Measurements from ENCODE around the gene CDC6.

Gene CDC6

GRCh38 chr17:40327244-40327729, 39.6 kb downstream of the CDC6 start:
- Histone ChIP-seq H3K27ac (ENCODE audit: low read depth, low read length) (no peak overlapping the region), H3K4me1 (ENCODE audit: control insufficient read depth, insufficient read depth, low read length) (peaks cover 13% of the 10 kb centered on the region), H3K36me3 (ENCODE audit: control insufficient read depth, insufficient read depth, low read length) (peaks cover 7% of the 10 kb centered on the region; the same call in 1 of the 2 replicates), H3K27me3 (ENCODE audit: control insufficient read depth, insufficient read depth, low read length) (no peaks in the 10 kb centered on the region), H3K9me3 (ENCODE audit: control insufficient read depth, insufficient read depth, low read length) (no peaks in the 10 kb centered on the region), H3K4me3 (ENCODE audit: low read depth, low read length) (no peak overlapping the region), H3K9ac (ENCODE audit: low read depth, low read length) (no peak overlapping the region)

DNA sequence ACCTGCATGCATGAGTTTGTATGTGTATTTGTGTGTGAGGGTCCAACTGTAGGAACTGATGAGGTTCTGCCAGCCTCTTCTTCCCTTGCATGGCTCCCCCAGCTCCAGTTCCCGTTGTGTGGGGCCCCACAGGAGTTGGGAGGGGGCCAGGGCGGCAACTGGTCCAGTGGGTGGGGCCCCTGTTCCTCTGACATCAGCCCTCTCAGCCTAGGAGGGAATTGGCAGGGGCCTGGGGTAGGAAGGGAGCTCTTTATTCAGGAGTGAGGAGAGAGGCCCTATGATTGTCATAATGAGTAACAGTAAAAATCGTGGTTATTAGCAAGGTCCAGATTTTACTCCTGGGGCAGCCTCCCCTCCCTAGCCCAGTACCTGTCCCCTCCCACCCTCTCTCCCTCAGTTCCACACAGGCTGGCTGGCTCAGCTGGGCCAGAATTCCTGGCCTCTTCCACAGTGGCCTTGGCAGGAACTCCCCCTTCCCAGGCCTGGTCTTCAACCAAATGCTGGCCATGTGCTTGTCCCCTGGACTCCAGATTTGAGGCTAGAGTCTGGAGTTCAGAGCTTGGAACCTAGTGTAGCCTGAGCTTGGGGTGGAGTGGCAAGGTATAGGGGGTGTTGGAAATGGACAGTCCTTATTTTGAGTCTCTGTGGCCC, 40.2 kb downstream of the CDC6 start:
- no peak overlapping the region for H3K9ac ChIP-seq (ENCODE audit: low read depth, low read length)
- no peak overlapping the region for H3K27ac ChIP-seq (ENCODE audit: low read depth, low read length)
- no peak overlapping the region for H3K4me3 ChIP-seq (ENCODE audit: low read depth, low read length)
- peaks cover 7% of the 10 kb centered on the region for H3K4me1 ChIP-seq (ENCODE audit: control insufficient read depth, insufficient read depth, low read length)
- no peaks in the 10 kb centered on the region for H3K9me3 ChIP-seq (ENCODE audit: control insufficient read depth, insufficient read depth, low read length)
- no peaks in the 10 kb centered on the region for H3K27me3 ChIP-seq (ENCODE audit: control insufficient read depth, insufficient read depth, low read length)
- peaks cover 7% of the 10 kb centered on the region; the same call in 1 of the 2 replicates for H3K36me3 ChIP-seq (ENCODE audit: control insufficient read depth, insufficient read depth, low read length)

DNA sequence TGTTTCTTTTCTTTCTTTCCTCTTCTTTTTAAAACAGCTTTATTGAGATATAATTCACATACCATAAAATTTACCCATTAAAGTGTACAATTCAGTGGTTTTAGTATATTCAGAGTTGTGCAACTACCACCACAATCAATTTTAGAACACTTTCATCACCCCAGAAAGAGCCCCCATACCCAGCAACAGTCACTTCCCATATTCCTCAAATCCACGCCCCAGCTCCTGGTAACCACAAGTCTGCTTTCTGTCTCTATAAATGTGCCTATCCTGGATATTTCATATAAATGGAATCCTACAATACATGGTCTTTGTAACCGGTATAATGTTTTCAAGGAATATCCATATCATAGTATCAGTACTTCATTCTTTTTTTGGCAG, 40.7 kb downstream of the CDC6 start:
- no peak overlapping the region for H3K9ac ChIP-seq (ENCODE audit: low read depth, low read length)
- H3K9me3 ChIP-seq (ENCODE audit: control insufficient read depth, insufficient read depth, low read length), result no peaks in the 10 kb centered on the region
- H3K4me1 ChIP-seq (ENCODE audit: control insufficient read depth, insufficient read depth, low read length), result peaks cover 3% of the 10 kb centered on the region; the same call in 1 of the 2 replicates
- no peak overlapping the region for H3K27ac ChIP-seq (ENCODE audit: low read depth, low read length)
- H3K4me3 ChIP-seq (ENCODE audit: low read depth, low read length), result no peak overlapping the region
- H3K36me3 ChIP-seq (ENCODE audit: control insufficient read depth, insufficient read depth, low read length), result peaks cover 7% of the 10 kb centered on the region; the same call in 1 of the 2 replicates
- H3K27me3 ChIP-seq (ENCODE audit: control insufficient read depth, insufficient read depth, low read length), result no peaks in the 10 kb centered on the region

DNA sequence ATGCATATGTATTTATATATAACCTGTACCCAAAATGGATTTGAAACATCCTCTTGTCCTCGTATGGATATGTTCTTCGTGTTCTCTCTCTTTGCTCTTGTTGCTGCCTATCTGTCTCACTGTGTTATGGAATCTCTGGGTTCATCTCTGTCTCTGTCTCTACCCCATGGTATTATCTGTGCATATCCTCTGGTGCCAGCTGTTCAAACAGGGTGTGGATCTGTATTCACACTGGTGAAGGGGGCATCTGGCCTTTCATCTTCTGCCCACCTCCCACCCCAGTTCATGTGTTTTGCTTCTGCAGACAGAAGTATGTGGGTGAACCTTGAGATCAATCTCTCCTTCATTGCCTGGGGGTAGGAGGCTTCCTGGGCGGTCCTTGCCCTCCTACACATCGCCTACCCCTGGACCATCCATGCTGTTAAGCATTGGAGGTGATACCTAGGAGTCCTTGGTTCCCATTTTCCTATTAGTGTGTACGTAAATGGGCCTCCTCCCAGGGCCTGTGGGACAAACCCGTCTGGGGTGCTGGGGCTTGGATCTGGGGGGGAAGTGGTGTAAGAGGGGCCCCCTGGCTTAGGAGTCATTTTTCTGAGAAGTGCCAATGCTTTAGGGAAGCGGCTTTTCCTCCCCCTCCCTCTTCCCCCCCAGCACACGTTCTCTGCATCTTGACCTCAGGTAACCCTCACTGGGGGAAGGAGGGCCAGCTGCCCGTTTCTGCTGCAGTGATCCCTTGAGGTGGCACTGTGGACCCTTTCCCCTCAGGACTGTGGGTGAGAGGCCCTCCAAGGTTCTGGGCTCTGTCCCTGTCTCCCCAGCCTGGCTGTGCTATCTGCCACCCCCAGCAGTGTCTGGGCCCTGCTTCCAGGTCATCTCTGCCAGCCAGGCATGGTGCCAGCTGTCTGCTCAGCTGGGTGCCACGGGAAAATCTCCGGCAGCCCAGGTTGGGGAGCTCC, 42.4 kb downstream of the CDC6 start:
- no peaks in the 10 kb centered on the region for H3K9me3 ChIP-seq (ENCODE audit: control insufficient read depth, insufficient read depth, low read length)
- H3K4me3 ChIP-seq (ENCODE audit: low read depth, low read length), result no peak overlapping the region
- no peak overlapping the region for H3K27ac ChIP-seq (ENCODE audit: low read depth, low read length)
- peaks cover 7% of the 10 kb centered on the region; the same call in 1 of the 2 replicates for H3K4me1 ChIP-seq (ENCODE audit: control insufficient read depth, insufficient read depth, low read length)
- peaks cover 7% of the 10 kb centered on the region; the same call in 1 of the 2 replicates for H3K36me3 ChIP-seq (ENCODE audit: control insufficient read depth, insufficient read depth, low read length)
- peaks cover 14% of the 10 kb centered on the region for H3K27me3 ChIP-seq (ENCODE audit: control insufficient read depth, insufficient read depth, low read length)
- no peak overlapping the region for H3K9ac ChIP-seq (ENCODE audit: low read depth, low read length)

DNA sequence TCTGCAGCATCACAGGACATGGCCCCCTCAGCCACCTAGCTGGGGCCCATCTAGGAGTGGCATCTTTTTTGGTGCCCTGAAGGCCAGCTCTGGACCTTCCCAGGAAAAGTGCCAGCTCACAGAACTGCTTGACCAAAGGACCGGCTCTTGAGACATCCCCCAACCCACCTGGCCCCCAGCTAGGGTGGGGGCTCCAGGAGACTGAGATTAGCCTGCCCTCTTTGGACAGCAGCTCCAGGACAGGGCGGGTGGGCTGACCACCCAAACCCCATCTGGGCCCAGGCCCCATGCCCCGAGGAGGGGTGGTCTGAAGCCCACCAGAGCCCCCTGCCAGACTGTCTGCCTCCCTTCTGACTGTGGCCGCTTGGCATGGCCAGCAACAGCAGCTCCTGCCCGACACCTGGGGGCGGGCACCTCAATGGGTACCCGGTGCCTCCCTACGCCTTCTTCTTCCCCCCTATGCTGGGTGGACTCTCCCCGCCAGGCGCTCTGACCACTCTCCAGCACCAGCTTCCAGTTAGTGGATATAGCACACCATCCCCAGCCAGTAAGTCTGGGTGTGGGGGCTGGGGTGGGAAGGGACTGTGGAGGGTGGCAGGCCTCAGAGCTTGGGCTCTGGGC, 43.3 kb downstream of the CDC6 start:
- peaks cover 7% of the 10 kb centered on the region; the same call in 1 of the 2 replicates for H3K4me1 ChIP-seq (ENCODE audit: control insufficient read depth, insufficient read depth, low read length)
- no peak overlapping the region for H3K27ac ChIP-seq (ENCODE audit: low read depth, low read length)
- peaks cover 7% of the 10 kb centered on the region; the same call in 1 of the 2 replicates for H3K36me3 ChIP-seq (ENCODE audit: control insufficient read depth, insufficient read depth, low read length)
- no peak overlapping the region for H3K4me3 ChIP-seq (ENCODE audit: low read depth, low read length)
- H3K9me3 ChIP-seq (ENCODE audit: control insufficient read depth, insufficient read depth, low read length), result no peaks in the 10 kb centered on the region
- H3K27me3 ChIP-seq (ENCODE audit: control insufficient read depth, insufficient read depth, low read length), result peaks cover 19% of the 10 kb centered on the region
- no peak overlapping the region for H3K9ac ChIP-seq (ENCODE audit: low read depth, low read length)

- no peaks in the 10 kb centered on the region for H3K9me3 ChIP-seq (ENCODE audit: control insufficient read depth, insufficient read depth, low read length)
- H3K36me3 ChIP-seq (ENCODE audit: control insufficient read depth, insufficient read depth, low read length), result peaks cover 7% of the 10 kb centered on the region; the same call in 1 of the 2 replicates
- no peak overlapping the region for H3K27ac ChIP-seq (ENCODE audit: low read depth, low read length)
- H3K4me1 ChIP-seq (ENCODE audit: control insufficient read depth, insufficient read depth, low read length), result peaks cover 7% of the 10 kb centered on the region; the same call in 1 of the 2 replicates
- H3K27me3 ChIP-seq (ENCODE audit: control insufficient read depth, insufficient read depth, low read length), result peaks cover 22% of the 10 kb centered on the region
- no peak overlapping the region for H3K4me3 ChIP-seq (ENCODE audit: low read depth, low read length)
- no peak overlapping the region for H3K9ac ChIP-seq (ENCODE audit: low read depth, low read length)
Observed at GRCh38 chr17:40331743-40332641, 44.3 kb downstream of the CDC6 start.

DNA sequence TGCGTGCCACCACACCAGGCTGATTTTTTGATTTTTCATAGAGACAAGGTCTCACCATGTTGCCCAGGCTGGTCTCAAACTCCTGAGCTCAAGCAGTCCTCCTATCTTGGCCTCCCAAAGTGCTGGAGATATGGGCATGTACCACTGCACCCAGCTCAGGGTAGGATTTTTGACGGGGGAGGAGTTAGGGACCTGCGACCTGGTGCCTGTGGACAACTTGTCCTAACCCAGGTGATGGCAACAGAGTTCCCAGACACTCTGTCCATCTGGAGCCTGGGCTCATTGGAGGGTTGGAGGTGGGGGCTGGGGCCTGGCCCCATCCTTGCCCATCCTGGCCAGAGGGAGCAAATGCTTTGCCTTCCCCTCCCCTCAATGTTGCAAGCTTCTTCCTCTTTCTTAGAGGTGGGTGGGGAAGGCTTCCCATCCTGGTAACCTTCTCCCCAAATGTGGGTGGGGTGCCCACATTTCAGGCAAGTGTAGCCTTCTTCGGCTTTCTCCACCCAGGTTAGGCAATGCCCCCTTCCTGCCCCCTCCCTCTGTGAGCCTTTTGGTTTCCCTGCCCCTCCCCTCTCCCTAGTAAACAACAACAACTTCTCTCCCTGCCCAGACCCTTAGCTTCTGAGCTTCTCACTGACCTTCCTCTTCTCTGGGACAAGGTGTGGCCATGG, 46.2 kb downstream of the CDC6 start:
- no peak overlapping the region for H3K9ac ChIP-seq (ENCODE audit: low read depth, low read length)
- no peak overlapping the region for H3K27ac ChIP-seq (ENCODE audit: low read depth, low read length)
- no peak overlapping the region for H3K4me3 ChIP-seq (ENCODE audit: low read depth, low read length)
- peaks cover 38% of the 10 kb centered on the region for H3K27me3 ChIP-seq (ENCODE audit: control insufficient read depth, insufficient read depth, low read length)
- no peaks in the 10 kb centered on the region for H3K9me3 ChIP-seq (ENCODE audit: control insufficient read depth, insufficient read depth, low read length)
- peaks cover 7% of the 10 kb centered on the region; the same call in 1 of the 2 replicates for H3K36me3 ChIP-seq (ENCODE audit: control insufficient read depth, insufficient read depth, low read length)
- peaks cover 7% of the 10 kb centered on the region; the same call in 1 of the 2 replicates for H3K4me1 ChIP-seq (ENCODE audit: control insufficient read depth, insufficient read depth, low read length)

- no peaks in the 10 kb centered on the region for H3K9me3 ChIP-seq (ENCODE audit: control insufficient read depth, insufficient read depth, low read length)
- peaks cover 7% of the 10 kb centered on the region; the same call in 1 of the 2 replicates for H3K36me3 ChIP-seq (ENCODE audit: control insufficient read depth, insufficient read depth, low read length)
- H3K4me1 ChIP-seq (ENCODE audit: control insufficient read depth, insufficient read depth, low read length), result peaks cover 4% of the 10 kb centered on the region; the same call in 1 of the 2 replicates
- no peak overlapping the region for H3K27ac ChIP-seq (ENCODE audit: low read depth, low read length)
- H3K4me3 ChIP-seq (ENCODE audit: low read depth, low read length), result no peak overlapping the region
- H3K27me3 ChIP-seq (ENCODE audit: control insufficient read depth, insufficient read depth, low read length), result peaks cover 55% of the 10 kb centered on the region
- H3K9ac ChIP-seq (ENCODE audit: low read depth, low read length), result no peak overlapping the region
Observed at GRCh38 chr17:40335620-40336019, 47.9 kb downstream of the CDC6 start.

DNA sequence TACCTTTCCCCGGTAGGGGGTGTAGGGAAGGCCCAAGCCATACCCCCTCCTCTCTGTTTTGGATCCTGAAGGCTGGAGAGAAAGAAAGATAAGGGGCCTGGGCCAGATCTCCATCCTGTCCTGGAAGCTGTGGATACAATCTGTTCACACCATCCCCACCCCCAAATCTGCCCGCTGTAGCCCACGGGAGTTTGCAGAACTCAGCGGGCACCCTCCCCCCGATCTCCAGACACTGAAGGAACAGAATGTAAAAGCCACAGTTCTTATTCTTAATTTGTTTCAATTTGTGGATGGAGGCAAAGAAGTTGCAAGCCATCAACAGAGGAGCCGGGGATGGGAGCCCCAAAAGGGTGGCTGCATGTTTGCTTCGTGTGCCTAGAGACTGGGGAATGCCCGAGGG, 49.7 kb downstream of the CDC6 start:
- Histone ChIP-seq H3K9me3 (ENCODE audit: control insufficient read depth, insufficient read depth, low read length) (no peaks in the 10 kb centered on the region), H3K36me3 (ENCODE audit: control insufficient read depth, insufficient read depth, low read length) (no peaks in the 10 kb centered on the region), H3K4me3 (ENCODE audit: low read depth, low read length) (no peak overlapping the region), H3K27me3 (ENCODE audit: control insufficient read depth, insufficient read depth, low read length) (peaks cover 66% of the 10 kb centered on the region), H3K27ac (ENCODE audit: low read depth, low read length) (no peak overlapping the region), H3K9ac (ENCODE audit: low read depth, low read length) (no peak overlapping the region), H3K4me1 (ENCODE audit: control insufficient read depth, insufficient read depth, low read length) (peaks cover 7% of the 10 kb centered on the region)
